Lung (tissue), 12 donors: ENCODE results near the gene MAPKAP1. TPM values are rescaled to one million over a fixed set of nuclear protein-coding genes. Genes with fewer than 3 reads are reported as not detected.
"Not testable (repeated sequence)": the region's sequence is repeated elsewhere in the genome, so short reads cannot be mapped to it uniquely, and the experiment has no call there.

Experiments
- ATAC-seq: fragments of 200-7000 bp; cut with Tn5 transposase; one replicate; pipeline ENCODE4 v1.9.1; 2020; ENCODE audit warnings: moderate number of reproducible peaks; ENCODE audit not compliant: insufficient read depth, low FRiP score
- DNase-seq, 3 donors: peaks; one replicate each; pipeline ENCODE4 v3.0.0-alpha.2; 2013 to 2017
- H3K27ac ChIP-seq, 2 donors: one replicate each; pipeline ENCODE4 v1.5.1; 2013; ENCODE audit warnings: mild to moderate bottlenecking in 2 of 2, moderate library complexity in 2 of 2, control low read depth in 1 of 2, inconsistent platforms in 1 of 2, low read depth in 1 of 2, low read length in 1 of 2
- H3K27me3 ChIP-seq, 3 donors: one replicate each; pipeline ENCODE4 v1.5.1; 2013; ENCODE audit warnings: low read length in 2 of 3; ENCODE audit not compliant: control insufficient read depth in 3 of 3, insufficient read depth in 3 of 3
- H3K36me3 ChIP-seq, 4 donors: one replicate each; pipeline ENCODE4 v1.5.1; 2013; ENCODE audit warnings: low read length in 4 of 4, mild to moderate bottlenecking in 1 of 4, moderate library complexity in 1 of 4; ENCODE audit not compliant: control insufficient read depth in 4 of 4, insufficient read depth in 4 of 4
- H3K4me1 ChIP-seq, 5 donors: one replicate each; pipeline ENCODE4 v1.5.1; 2013; ENCODE audit warnings: low read length in 5 of 5, mild to moderate bottlenecking in 2 of 5, moderate library complexity in 1 of 5; ENCODE audit not compliant: control insufficient read depth in 5 of 5, insufficient read depth in 5 of 5
- H3K4me3 ChIP-seq: one replicate; pipeline ENCODE4 v1.5.1; 2013; ENCODE audit warnings: mild to moderate bottlenecking, control low read depth, moderate library complexity
- H3K9ac ChIP-seq, 2 donors: one replicate each; pipeline ENCODE4 v1.5.1; 2013; ENCODE audit warnings: low read length in 2 of 2, control low read depth in 1 of 2; ENCODE audit not compliant: insufficient read depth in 1 of 2
- H3K9me3 ChIP-seq, 4 donors: one replicate each; pipeline ENCODE4 v1.5.1; 2013; ENCODE audit warnings: low read length in 3 of 4, mild to moderate bottlenecking in 1 of 4, moderate library complexity in 1 of 4; ENCODE audit not compliant: control insufficient read depth in 4 of 4, insufficient read depth in 3 of 4
- CTCF ChIP-seq: IDR thresholded peaks from 2 replicates; pipeline ENCODE4 v1.5.1; 2012; ENCODE audit warnings: mild to moderate bottlenecking; ENCODE audit errors: control extremely low read depth, extremely low read depth
- WGBS, 2 donors: extraction: QIAGEN DNeasy Blood & Tissue Kit; methylation state at CpG; one replicate each; pipeline ENCODE4 v1.1.7; 2013; 5-methylcytosine and 5-hydroxymethylcytosine counted together
- polyA plus RNA-seq, 2 donors: library from polyadenylated mRNA; stranded (reverse); fragments of 200-250 nt; gene quantifications; one replicate each; pipeline ENCODE4 v1.2.1, GENCODE V29; 2013
- total RNA-seq, 2 donors: library from RNA; depleted of rRNA in 1 of 2; stranded (reverse); fragments of >200 nt in 1 of 2; gene quantifications; one replicate each; pipeline ENCODE4 v1.2.1, GENCODE V29; 2014 to 2021
- donor health status: control.
- donor health status: control.
- donor health status: Bipolar disorder and iron deficiency.
- donor health status: healthy.
- donor health status: DM: yes; HTN: yes; CAD: no.

Gene MAPKAP1
- total and polyA plus RNA-seq, 4 donors, result 53.0 to 83.3 (median 66.7) TPM

- ATAC-seq (no peak), DNase-seq (no peak)
- peaks cover 0 to 1% (median 0%) of the 10 kb centered on the region in 4 donors for H3K9me3 ChIP-seq
- no peak overlapping the region for H3K9ac ChIP-seq
- H3K27ac ChIP-seq, result no peak overlapping the region
- H3K4me1 ChIP-seq, result peaks cover 0 to 2% (median 0%) of the 10 kb centered on the region in 5 donors
- no peak overlapping the region for H3K4me3 ChIP-seq
- TF ChIP-seq CTCF, result no peak
- peaks cover 0 to 5% (median 3%) of the 10 kb centered on the region in 4 donors for H3K36me3 ChIP-seq
- 92 to 95% methylated on average over 2 of the region's 2 CpGs for WGBS, 2 donors
- no peaks in the 10 kb centered on the region for H3K27me3 ChIP-seq
These were observed 132.7 kb downstream of the MAPKAP1 start for GRCh38 chr9:125574126-125574877.

- not testable (repeated sequence) for H3K27me3 ChIP-seq, H3K27ac ChIP-seq, ATAC-seq, DNase-seq, H3K36me3 ChIP-seq, H3K9ac ChIP-seq, H3K4me1 ChIP-seq, H3K4me3 ChIP-seq, H3K9me3 ChIP-seq
- 95 to 98% methylated on average over 1 of the region's 1 CpG for WGBS, 2 donors
These were observed 134.5 kb downstream of the MAPKAP1 start for GRCh38 chr9:125572461-125572860.

- H3K4me3 ChIP-seq, H3K27ac ChIP-seq, H3K4me1 ChIP-seq, H3K36me3 ChIP-seq, ATAC-seq, H3K9me3 ChIP-seq, DNase-seq, H3K27me3 ChIP-seq, H3K9ac ChIP-seq: not testable (repeated sequence)
- 96 to 99% methylated on average over 3 of the region's 3 CpGs for WGBS, 2 donors
These were observed 135.2 kb downstream of the MAPKAP1 start for GRCh38 chr9:125571824-125572223.

- H3K9ac ChIP-seq, result no peak overlapping the region
- ATAC-seq (no peak), DNase-seq (no peak)
- no peak overlapping the region for H3K27ac ChIP-seq
- peaks cover 0 to 2% (median 0%) of the 10 kb centered on the region in 5 donors for H3K4me1 ChIP-seq
- H3K27me3 ChIP-seq, result no peaks in the 10 kb centered on the region
- no peak overlapping the region for H3K4me3 ChIP-seq
- H3K36me3 ChIP-seq, result peaks cover 0 to 5% (median 3%) of the 10 kb centered on the region in 4 donors
- WGBS, 2 donors, result 97 to 99% methylated on average over 2 of the region's 2 CpGs
- H3K9me3 ChIP-seq, result peaks cover 0 to 1% (median 0%) of the 10 kb centered on the region in 4 donors
- TF ChIP-seq CTCF, result no peak
These were observed 136.8 kb downstream of the MAPKAP1 start for GRCh38 chr9:125570246-125570645.
